Activated CD8-positive, alpha-beta memory T cell treated with anti-CD3 and anti-CD28 coated beads, Interleukin-2, amount 50 U/mL, for 1 hour (primary cell): ENCODE results near the gene CSAG1.
"Not testable (repeated sequence)": the region's sequence is repeated elsewhere in the genome, so short reads cannot be mapped to it uniquely, and the experiment has no call there.

Experiments
- DNase-seq: peaks from one replicate; pipeline ENCODE4 v3.0.0-alpha.2; 2020; ENCODE audit errors: extremely low read depth

Gene CSAG1, protein sequence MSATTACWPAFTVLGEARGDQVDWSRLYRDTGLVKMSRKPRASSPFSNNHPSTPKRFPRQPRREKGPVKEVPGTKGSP

DNA sequence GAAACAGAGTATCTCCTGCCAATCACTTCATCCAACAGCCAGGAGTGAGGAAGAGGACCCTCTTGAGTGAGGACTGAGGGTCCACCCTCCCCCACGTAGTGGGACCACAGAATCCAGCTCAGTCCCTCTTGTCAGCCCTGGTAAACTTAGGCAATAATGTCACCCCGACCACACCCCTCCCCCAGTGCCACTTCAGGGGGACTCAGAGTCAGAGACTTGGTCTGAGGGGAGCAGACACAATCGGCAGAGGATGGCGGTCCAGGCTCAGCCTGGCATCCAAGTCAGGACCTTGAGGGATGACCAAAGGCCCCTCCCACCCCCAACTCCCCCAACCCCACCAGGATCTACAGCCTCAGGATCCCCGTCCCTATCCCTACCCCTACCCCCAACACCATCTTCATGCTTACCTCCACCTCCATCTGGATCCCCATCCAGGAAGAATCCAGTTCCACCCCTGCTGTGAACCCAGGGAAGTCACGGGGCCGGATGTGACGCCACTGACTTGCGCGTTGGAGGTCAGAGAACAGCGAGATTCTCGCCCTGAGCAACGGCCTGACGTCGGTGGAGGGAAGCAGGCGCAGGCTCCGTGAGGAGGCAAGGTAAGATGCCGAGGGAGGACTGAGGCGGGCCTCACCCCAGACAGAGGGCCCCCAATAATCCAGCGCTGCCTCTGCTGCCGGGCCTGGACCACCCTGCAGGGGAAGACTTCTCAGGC is at the start of gene CSAG1, which contains the start of gene MAGEA12:
Gene CSAG1 (minus strand): TSS at position 461 of the 715 bp plus-strand sequence. CDS start 1,261 bp downstream, outside the sequence.
Gene MAGEA12 (plus strand): TSS at position 497 of the 715 bp plus-strand sequence. CDS start 2,405 bp downstream, outside the sequence.
- DNase-seq, result no peak

GRCh38 chrX:152769549-152770289 is 36.2 kb upstream of the CSAG1 start, which contains the start of gene MAGEA6:
MAGEA6 (minus strand) TSS chrX:152769689; CDS start chrX:152767650, 2,039 bp downstream.
- not testable (repeated sequence) for DNase-seq

DNA sequence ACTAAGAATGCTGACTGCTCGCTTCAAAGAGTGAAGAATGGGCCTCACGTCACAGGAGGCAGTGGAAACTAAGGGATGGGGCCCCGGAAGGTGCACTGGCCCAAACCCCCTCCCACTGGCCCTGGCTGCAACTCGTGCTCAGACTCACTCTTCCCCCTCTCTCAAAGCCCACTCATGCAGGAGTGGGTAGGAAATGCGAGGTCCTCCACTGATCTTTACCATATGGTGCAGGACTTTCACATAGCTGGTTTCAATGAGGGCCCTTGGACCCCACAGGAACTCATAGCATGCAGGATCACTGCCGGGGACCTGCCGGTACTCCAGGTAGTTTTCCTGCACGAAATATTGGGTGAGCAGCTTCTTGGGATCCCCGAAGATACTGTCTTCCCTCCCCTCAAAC is 33.0 kb upstream of the CSAG1 start:
- DNase-seq, result not testable (repeated sequence)

DNA sequence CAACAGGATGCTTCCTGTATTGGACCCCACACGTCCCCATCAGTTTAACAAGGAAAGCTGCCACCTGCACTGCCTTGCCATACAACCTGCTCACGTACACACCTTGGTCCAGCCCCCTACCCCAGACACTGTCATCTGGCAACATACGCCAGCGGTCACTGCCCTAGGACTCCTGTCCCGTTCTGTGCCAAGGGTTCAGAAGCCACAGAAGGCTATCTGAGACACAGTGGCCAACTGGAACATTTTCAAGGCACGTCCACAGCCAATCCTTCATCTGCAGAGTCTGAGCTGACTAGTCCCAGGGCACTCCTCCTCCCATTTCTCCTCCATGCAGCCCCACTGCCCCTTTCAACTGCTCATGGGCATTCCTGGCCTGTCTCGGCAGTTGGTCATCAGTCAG is 28.1 kb upstream of the CSAG1 start:
- DNase-seq, result not testable (repeated sequence)

DNA sequence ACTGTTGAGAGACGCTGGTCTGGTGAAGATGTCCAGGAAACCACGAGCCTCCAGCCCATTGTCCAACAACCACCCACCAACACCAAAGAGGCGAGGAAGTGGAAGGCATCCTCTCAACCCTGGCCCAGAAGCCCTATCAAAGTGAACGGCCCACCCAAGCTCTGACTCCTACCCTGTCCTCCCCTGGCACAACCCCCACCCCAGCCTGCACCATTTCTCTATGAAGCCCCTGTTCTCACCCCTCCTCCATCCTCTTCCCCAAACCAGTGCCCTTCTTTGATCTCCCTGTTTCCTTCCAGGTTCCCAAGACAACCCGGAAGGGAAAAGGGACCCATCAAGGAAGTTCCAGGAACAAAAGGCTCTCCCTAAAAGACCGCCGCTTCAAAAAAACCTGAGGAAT is 26.0 kb upstream of the CSAG1 start:
- DNase-seq, result not testable (repeated sequence)

GRCh38 chrX:152758918-152759317 is 25.4 kb upstream of the CSAG1 start, which contains the start of gene CSAG3:
CSAG3 (plus strand) TSS chrX:152759218.
- not testable (repeated sequence) for DNase-seq

GRCh38 chrX:152754871-152755270 is 21.4 kb upstream of the CSAG1 start:
- DNase-seq, result not testable (repeated sequence)

- not testable (repeated sequence) for DNase-seq
Observed at GRCh38 chrX:152753686-152754650, 20.4 kb upstream of the CSAG1 start, which contains the start of gene MAGEA2. MAGEA2 (minus strand) TSS chrX:152753842; CDS start chrX:152751363, 2,479 bp downstream.

DNA sequence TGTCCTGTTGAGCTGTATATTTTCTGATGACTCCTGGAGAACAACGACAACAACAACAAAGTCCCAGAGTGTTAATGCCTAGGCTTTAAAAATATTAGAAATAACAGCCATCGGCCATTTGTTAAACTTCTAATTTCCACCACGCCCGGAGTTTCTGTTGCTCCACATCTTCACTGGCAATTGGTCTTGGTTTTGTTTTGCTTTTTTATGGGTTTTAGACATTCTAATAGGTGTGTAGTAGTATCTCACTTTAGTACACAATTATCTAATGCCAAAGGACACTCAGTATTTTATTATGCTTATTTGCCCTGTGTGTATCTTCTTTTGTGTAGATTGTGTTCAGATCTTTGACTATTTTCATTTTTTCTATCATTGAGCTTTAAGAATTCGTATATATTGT is 5.0 kb upstream of the CSAG1 start:
- DNase-seq, result no peak

- not testable (repeated sequence) for DNase-seq
Observed at GRCh38 chrX:152736528-152736927, 3.0 kb upstream of the CSAG1 start.

DNA sequence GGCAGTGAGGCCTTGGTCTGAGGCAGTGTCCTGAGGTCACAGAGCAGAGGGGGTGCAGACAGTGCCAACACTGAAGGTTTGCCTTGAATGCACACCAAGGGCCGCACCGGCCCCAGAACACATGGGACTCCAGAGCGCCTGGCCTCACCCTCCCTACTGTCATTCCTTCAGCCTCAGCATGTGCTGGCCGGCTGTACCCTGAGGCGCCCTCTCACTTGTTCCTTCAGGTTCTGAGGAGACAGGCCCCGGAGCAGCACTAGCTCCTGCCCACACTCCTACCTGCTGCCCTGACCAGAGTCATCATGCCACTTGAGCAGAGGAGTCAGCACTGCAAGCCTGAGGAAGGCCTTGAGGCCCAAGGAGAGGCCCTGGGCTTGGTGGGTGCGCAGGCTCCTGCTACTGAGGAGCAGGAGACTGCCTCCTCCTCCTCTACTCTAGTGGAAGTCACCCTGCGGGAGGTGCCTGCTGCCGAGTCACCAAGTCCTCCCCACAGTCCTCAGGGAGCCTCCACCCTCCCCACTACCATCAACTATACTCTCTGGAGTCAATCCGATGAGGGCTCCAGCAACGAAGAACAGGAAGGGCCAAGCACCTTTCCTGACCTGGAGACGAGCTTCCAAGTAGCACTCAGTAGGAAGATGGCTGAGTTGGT is 2.5 kb upstream of the CSAG1 start:
- no peak for DNase-seq

GRCh38 chrX:152735101-152735500 is 1.6 kb upstream of the CSAG1 start:
- no peak for DNase-seq

DNA sequence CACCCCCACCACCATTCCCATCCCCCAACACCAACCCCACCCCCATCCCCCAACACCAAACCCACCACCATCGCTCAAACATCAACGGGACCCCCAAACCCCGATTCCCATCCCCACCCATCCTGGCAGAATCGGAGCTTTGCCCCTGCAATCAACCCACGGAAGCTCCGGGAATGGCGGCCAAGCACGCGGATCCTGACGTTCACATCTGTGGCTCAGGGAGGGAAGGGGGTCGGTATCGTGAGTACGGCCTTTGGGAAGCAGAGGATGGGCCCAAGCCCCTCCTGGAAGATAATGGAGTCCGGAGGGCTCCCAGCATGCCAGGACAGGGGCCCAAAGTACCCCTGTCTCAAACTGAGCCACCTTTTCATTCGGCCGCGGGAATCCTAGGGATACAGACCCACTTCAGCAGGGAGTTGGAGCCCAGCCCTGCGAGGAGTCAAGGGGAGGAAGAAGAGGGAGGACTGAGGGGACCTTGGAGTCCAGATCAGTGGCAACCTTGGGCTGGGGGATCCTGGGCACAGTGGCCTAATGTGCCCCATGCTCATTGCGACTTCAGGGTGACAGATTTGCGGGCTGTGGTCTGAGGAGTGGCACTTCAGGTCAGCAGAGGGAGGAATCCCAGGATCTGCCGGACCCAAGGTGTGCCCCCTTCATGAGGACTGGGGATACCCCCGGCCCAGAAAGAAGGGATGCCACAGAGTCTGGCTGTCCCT is 780 bp upstream of the CSAG1 start:
- DNase-seq, result not testable (repeated sequence)

- no peak for DNase-seq
Observed at GRCh38 chrX:152725409-152725808, 8.1 kb downstream of the CSAG1 start.

- DNase-seq, result not testable (repeated sequence)
Observed at GRCh38 chrX:152713815-152714787, 19.4 kb downstream of the CSAG1 start, which contains the start of gene MAGEA2B. MAGEA2B (plus strand) TSS chrX:152714628; CDS start chrX:152717107, 2,479 bp downstream.

DNA sequence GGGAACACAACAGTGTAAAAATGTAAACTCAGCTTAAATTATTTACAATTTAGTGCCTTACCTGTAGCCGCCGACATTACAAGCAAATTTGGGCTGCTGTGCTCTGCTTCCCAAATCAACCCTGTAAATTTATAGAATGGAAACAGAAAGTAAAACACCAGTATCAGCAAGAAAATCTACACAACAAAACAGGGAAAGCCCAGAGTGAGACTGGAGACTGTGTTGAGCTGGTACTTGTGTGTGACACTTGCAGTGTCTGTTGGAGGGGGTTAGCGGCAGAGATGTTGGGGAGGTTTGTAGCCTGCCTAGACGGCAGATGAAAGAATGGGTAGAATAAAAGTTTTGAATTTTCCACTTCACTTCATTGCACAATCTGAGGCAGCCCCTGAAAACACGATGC is 20.3 kb downstream of the CSAG1 start:
- DNase-seq, result not testable (repeated sequence)

GRCh38 chrX:152709173-152709572 is 24.3 kb downstream of the CSAG1 start, which contains the start of gene CSAG2:
CSAG2 (minus strand) TSS chrX:152709273; CDS start chrX:152709112, 161 bp downstream.
- not testable (repeated sequence) for DNase-seq

GRCh38 chrX:152706500-152706899 is 27.0 kb downstream of the CSAG1 start:
- not testable (repeated sequence) for DNase-seq
